ENCODE data around the gene TC2N.

- TF ChIP-seq EZH2phosphoT487 (IDR thresholded peaks at IDR 0.05; ENCODE audit: unreplicated experiment) (no peak), EZH2 (IDR thresholded peaks at IDR 0.05; ENCODE audit: low read depth, unreplicated experiment) (no peak), CTCF (conservative IDR thresholded peaks at IDR 0.05; ENCODE audit: low read depth in 2 of 2) (no peak), CREB1 (CRISPR knock-in tag; IDR thresholded peaks at IDR 0.05; ENCODE audit: low read depth) (no peak), POLR2AphosphoS5 (IDR thresholded peaks at IDR 0.05; ENCODE audit: low read depth) (no peak), STAT1 (IDR thresholded peaks at IDR 0.05; ENCODE audit: unreplicated experiment) (no peak), NANOG (IDR thresholded peaks at IDR 0.05; ENCODE audit: borderline replicate concordance) (no peak), JUNB (IDR thresholded peaks at IDR 0.05; ENCODE audit: unreplicated experiment) (no peak)
- TF ChIP-seq, protein P1, sequence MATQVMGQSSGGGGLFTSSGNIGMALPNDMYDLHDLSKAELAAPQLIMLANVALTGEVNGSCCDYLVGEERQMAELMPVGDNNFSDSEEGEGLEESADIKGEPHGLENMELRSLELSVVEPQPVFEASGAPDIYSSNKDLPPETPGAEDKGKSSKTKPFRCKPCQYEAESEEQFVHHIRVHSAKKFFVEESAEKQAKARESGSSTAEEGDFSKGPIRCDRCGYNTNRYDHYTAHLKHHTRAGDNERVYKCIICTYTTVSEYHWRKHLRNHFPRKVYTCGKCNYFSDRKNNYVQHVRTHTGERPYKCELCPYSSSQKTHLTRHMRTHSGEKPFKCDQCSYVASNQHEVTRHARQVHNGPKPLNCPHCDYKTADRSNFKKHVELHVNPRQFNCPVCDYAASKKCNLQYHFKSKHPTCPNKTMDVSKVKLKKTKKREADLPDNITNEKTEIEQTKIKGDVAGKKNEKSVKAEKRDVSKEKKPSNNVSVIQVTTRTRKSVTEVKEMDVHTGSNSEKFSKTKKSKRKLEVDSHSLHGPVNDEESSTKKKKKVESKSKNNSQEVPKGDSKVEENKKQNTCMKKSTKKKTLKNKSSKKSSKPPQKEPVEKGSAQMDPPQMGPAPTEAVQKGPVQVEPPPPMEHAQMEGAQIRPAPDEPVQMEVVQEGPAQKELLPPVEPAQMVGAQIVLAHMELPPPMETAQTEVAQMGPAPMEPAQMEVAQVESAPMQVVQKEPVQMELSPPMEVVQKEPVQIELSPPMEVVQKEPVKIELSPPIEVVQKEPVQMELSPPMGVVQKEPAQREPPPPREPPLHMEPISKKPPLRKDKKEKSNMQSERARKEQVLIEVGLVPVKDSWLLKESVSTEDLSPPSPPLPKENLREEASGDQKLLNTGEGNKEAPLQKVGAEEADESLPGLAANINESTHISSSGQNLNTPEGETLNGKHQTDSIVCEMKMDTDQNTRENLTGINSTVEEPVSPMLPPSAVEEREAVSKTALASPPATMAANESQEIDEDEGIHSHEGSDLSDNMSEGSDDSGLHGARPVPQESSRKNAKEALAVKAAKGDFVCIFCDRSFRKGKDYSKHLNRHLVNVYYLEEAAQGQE (IDR thresholded peaks at IDR 0.05; ENCODE audit: unreplicated experiment), result no peak
- TF ChIP-seq, protein P2, sequence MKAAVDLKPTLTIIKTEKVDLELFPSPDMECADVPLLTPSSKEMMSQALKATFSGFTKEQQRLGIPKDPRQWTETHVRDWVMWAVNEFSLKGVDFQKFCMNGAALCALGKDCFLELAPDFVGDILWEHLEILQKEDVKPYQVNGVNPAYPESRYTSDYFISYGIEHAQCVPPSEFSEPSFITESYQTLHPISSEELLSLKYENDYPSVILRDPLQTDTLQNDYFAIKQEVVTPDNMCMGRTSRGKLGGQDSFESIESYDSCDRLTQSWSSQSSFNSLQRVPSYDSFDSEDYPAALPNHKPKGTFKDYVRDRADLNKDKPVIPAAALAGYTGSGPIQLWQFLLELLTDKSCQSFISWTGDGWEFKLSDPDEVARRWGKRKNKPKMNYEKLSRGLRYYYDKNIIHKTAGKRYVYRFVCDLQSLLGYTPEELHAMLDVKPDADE (IDR thresholded peaks at IDR 0.05), result no peak
Measured at GRCh38 chr14:91904956-91905645, 37.8 kb upstream of the TC2N start.

Measured in GM23338 (cell line).